GM13977 (cell line): ENCODE measurements around the gene RNF208.

ENCODE experiments used
- DNase-seq: peaks from one replicate; pipeline ENCODE4 v3.0.0; 2012; ENCODE audit warnings: low spot score
- CTCF ChIP-seq: IDR thresholded peaks from 2 replicates; pipeline ENCODE4 v1.5.1; 2012; ENCODE audit warnings: mild to moderate bottlenecking, control low read depth; ENCODE audit not compliant: insufficient read depth; ENCODE audit errors: extremely low read depth, missing control alignments
- in situ Hi-C: fragments of 300-500 bp; cut with MboI; formaldehyde crosslinking; loops from one replicate; pipeline ENCODE4 v1.12.0; 2022; ENCODE audit warnings: low sequenced_read_pairs, low pct_unique_long_range_greater_than_20kb, mixed read lengths, inconsistent platforms; ENCODE audit not compliant: unreplicated experiment

Gene RNF208

GRCh38 chr9:137220317-137221094 lies 1.5 kb downstream of the RNF208 start:
- no peak for DNase-seq
- no peak for TF ChIP-seq CTCF
- in situ Hi-C loops: loop anchor here (10.0 kb wide), 1 partner anchor 96 kb away; no protein-coding TSS in a partner anchor

GRCh38 chr9:137219757-137220316 lies 2.2 kb downstream of the RNF208 start:
- in situ Hi-C loops: loop anchor here (10.0 kb wide), 1 partner anchor 95 kb away; no protein-coding TSS in a partner anchor
- TF ChIP-seq CTCF: no peak

GRCh38 chr9:137218754-137219271 lies 3.2 kb downstream of the RNF208 start:
- no peak for DNase-seq
- TF ChIP-seq CTCF: no peak
- in situ Hi-C loops: no loop called here

More at GRCh38 chr9:137219757-137220316, 2.2 kb downstream of the RNF208 start:
- DNase-seq: no peak

GRCh38 chr9:137218212-137218753 lies 3.8 kb downstream of the RNF208 start:
- no peak for DNase-seq
- TF ChIP-seq CTCF: no peak
- in situ Hi-C loops: no loop called here

GRCh38 chr9:137217276-137218211 lies 4.5 kb downstream of the RNF208 start:
- no peak for TF ChIP-seq CTCF
- no peak for DNase-seq
- in situ Hi-C loops: no loop called here
